ENCODE data around the gene SHTN1.

- TF ChIP-seq CTCF (conservative IDR thresholded peaks at IDR 0.05 in 1 of 2, IDR thresholded peaks at IDR 0.05 in 1 of 2; ENCODE audit: extremely low read depth in 1 of 2, insufficient read depth in 1 of 2, low read depth in 1 of 2, low read length in 2 of 2) = no peak
- TF ChIP-seq EZH2 (IDR thresholded peaks at IDR 0.05; ENCODE audit: borderline replicate concordance, low read length) = no peak
These were observed 48.5 kb upstream of the SHTN1 start for GRCh38 chr10:117053482-117053881.

All from mammary epithelial cell (primary cell).